Activated CD4-positive, alpha-beta memory T cell treated with anti-CD3 and anti-CD28 coated beads for 36 hours (primary cell): ENCODE measurements around the gene ORMDL3. TPM values are rescaled to one million over a fixed set of nuclear protein-coding genes. Genes with fewer than 3 reads are reported as not detected.

Experiments
- CTCF ChIA-PET: fragments of 350-600 bp; sonication (Branson Sonifier 250); formaldehyde crosslinking; loops from one replicate; lab custom pipeline; 2021; ENCODE audit warnings: antibody characterized with exemption, inconsistent platforms; lab: Charles Lee
- POLR2A ChIA-PET: fragments of 350-600 bp; sonication (Branson Sonifier 250); formaldehyde crosslinking; loops from one replicate; lab custom pipeline; 2021; ENCODE audit warnings: antibody characterized with exemption; lab: Charles Lee
- DNase-seq: peaks from one replicate; pipeline ENCODE4 v3.0.0-alpha.2; 2020
- H3K27ac Mint-ChIP-seq: one replicate; pipeline ENCODE4 v1.8.0; 2021; ENCODE audit warnings: mixed read lengths
- H3K27me3 Mint-ChIP-seq: one replicate; pipeline ENCODE4 v1.8.0; 2021; ENCODE audit warnings: mixed read lengths
- H3K36me3 Mint-ChIP-seq: one replicate; pipeline ENCODE4 v1.8.0; 2021; ENCODE audit warnings: mixed read lengths
- H3K4me1 Mint-ChIP-seq: one replicate; pipeline ENCODE4 v1.8.0; 2021; ENCODE audit warnings: low read depth, mixed read lengths
- H3K4me3 Mint-ChIP-seq: one replicate; pipeline ENCODE4 v1.8.0; 2021; ENCODE audit warnings: mild to moderate bottlenecking, mixed read lengths
- H3K9me3 Mint-ChIP-seq: one replicate; pipeline ENCODE4 v1.8.0; 2021; ENCODE audit warnings: mixed read lengths
- intact Hi-C: fragments of 100-400 bp; cut with micrococcal nuclease; formaldehyde crosslinking; loops from one replicate; pipeline ENCODE4 v1.15.1; 2023
- total RNA-seq, 2 experiments: library from RNA; stranded (reverse); gene quantifications; one replicate each; pipeline ENCODE4 v1.2.3, GENCODE V29; 2021

Gene ORMDL3
- total RNA-seq, 2 experiments from 2014 or later, result 53.7 to 58.3 TPM

DNA sequence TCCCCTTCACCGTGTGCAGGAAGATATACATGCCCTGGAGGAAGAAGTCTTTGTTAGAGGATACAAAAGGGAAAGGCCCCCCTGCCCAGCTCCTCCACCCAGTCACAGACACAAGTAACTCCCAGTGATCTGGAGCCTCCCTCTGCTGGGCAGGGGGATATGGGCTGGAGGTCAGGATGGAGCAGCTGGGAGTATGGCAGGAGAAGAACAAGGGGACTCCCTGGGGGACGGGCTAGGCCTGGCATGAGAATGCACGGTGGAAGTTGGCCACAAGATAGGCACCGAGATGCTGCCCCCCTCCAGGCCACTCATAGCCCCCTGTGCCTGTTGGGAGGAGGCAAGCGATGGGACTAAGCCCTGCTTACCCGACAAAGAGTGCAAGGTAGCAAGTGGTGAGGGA, 4.2 kb downstream of the ORMDL3 start:
- Mint-ChIP-seq H3K27me3 (no peaks in the 10 kb centered on the region), H3K27ac (peak overlapping the region; percentile 1), H3K4me3 (no peak overlapping the region), H3K9me3 (no peaks in the 10 kb centered on the region), H3K4me1 (peaks cover 77% of the 10 kb centered on the region), H3K36me3 (peaks cover 36% of the 10 kb centered on the region)
- ChIA-PET POLR2A (interaction anchor here (1.4 kb wide), 1 partner anchor 57 kb away, joined by 3 read pairs; the partner anchor contains the start of gene PSMD3), CTCF (no interaction called here)
- intact Hi-C loops, result loop anchor here (10.0 kb wide), 1 partner anchor 458 kb away; the partner anchor contains the start of gene CDK12
- DNase-seq, result no peak

DNA sequence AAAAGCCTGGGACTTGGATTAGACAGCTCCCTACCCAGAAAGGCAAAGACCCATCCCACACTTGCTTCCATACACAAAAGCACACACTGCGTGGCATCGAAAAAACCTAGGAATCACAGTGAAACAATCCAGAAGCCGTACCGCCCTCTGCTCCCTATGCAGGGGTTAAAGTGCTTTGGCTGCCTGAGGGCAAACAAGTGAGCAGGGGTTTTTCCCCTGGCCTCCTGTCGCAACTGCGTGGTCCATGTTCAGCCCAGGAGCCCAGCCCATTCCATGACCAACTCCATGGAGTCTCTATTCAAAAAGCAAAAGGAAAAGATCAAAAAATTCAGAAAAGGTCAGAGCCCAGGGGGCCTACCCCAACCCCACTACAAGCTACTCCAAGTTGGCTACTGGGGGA, 5.4 kb downstream of the ORMDL3 start:
- H3K4me1 Mint-ChIP-seq, result peaks cover 76% of the 10 kb centered on the region
- intact Hi-C loops, result loop anchor here (10.0 kb wide), 1 partner anchor 457 kb away; the partner anchor contains the start of gene CDK12
- no peaks in the 10 kb centered on the region for H3K27me3 Mint-ChIP-seq
- peak overlapping the region; percentile 87 for H3K27ac Mint-ChIP-seq
- CTCF ChIA-PET, result no interaction called here
- H3K9me3 Mint-ChIP-seq, result no peaks in the 10 kb centered on the region
- H3K4me3 Mint-ChIP-seq, result no peak overlapping the region
- peaks cover 36% of the 10 kb centered on the region for H3K36me3 Mint-ChIP-seq
- POLR2A ChIA-PET, result interaction anchor here (0.5 to 1.4 kb wide), 3 partner anchors 16 to 142 kb away, joined by 3 read pairs; partner anchors contain the start of gene PSMD3
- no peak for DNase-seq

DNA sequence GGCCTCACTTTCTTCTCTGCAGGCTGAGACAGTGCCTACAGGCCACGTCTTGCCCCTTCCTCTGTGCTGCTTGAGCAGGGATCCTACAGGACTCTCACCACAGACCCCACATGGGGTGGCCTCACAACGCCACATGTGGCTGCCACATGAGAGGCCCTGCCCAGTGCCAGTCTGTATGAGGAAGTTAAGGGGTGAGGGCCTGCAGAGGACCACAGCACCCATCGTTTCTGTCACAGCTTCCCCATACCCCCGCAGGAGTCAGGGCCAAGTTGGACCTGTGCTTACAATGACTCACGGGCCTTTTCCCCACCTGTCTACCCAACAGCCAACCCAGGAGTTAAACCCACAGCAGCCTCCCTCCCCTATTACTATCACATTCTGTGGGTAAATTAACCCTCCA, 6.1 kb downstream of the ORMDL3 start:
- no peaks in the 10 kb centered on the region for H3K9me3 Mint-ChIP-seq
- H3K4me1 Mint-ChIP-seq, result peaks cover 76% of the 10 kb centered on the region
- peaks cover 36% of the 10 kb centered on the region for H3K36me3 Mint-ChIP-seq
- no peaks in the 10 kb centered on the region for H3K27me3 Mint-ChIP-seq
- peak; percentile 55 for DNase-seq
- peak overlapping the region; percentile 23 for H3K4me3 Mint-ChIP-seq
- CTCF ChIA-PET, result no interaction called here
- peak overlapping the region; percentile 87 for H3K27ac Mint-ChIP-seq
- intact Hi-C loops, result loop anchor here (10.0 kb wide), 1 partner anchor 457 kb away; the partner anchor contains the start of gene CDK12
- POLR2A ChIA-PET, result interaction anchor here (0.8 kb wide), 1 partner anchor 17 kb away, joined by 3 read pairs; no protein-coding TSS in a partner anchor

DNA sequence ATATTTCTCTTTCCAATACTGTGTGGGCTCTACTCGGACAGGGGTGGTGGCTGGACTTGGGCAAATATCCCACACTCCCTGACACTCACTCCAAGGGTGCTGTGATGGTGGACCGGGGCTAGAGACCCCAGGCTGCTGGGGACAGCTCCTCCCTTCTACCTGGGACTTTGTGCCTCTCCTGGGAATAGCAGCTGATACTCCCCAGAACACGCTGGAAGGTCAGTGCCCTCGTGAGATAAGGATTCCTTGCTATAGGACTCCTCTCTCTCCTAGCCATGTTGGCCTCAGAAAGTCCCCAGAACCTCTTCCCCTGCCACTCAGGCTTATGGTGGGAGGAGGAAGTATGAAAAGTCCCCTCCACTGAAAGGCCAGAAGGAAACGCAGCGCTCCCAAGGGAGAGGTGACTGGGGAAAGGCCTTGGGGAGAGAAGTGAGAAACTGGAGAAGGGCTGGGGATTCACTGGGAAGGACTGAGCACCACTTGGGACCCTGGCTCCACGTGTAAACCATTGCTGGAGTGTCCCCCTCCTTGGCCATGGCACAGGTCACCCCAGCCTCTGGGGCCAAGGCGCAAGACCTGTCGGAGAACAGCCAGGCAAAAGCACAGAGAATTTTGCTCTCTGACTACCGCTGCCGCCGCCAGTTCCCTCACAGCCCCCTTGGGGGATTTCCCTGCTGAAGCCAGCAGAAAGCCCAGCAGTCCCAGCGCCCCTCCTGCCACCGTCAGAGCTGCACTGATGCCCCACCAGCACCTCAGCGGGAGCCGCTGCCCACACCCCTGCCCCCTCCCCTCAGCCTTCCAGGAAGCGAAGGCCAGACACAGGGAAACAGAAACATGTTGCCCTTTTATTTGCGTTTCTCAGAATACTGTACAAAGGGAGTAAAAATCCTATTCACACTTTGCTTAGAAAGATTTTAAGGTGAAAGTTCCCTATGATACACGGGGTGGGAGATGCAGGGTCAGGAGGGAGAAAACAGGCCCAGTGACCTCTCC, 6.9 kb downstream of the ORMDL3 start:
- intact Hi-C loops, result loop anchor here (10.0 kb wide), 1 partner anchor 456 kb away; the partner anchor contains the start of gene CDK12
- DNase-seq, result peak; percentile 80
- H3K4me1 Mint-ChIP-seq, result peaks cover 71% of the 10 kb centered on the region

DNA sequence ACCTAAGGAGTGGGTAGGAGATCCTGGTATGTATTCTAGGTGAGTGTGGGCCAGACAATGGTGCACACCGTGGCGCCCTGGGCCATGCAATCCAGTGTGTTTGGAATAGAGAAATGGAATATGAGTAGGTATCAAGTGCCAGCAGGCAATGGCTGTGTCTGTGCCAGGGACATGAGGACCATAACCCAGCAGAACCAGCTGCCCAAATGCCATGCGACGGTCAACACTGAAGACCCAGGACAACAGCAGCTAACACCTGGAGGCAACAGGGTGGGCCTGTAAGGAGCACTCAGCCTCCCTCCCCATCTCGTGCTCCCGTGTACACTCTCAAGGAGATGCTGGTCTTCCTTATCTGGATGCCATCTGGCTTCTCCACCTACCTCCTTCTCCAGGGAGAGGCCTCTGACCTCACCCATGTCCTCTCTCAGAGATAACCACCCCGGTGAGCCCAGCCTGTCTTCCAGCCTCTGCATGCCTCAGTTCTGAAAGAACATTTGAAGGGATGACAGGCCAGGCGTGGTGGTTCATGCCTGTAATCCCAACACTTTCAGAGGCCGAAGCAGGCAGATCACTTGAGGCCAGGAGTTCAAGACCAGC, 8.2 kb downstream of the ORMDL3 start:
- ChIA-PET POLR2A (interaction anchor here (0.6 to 1.1 kb wide), 2 partner anchors 8 to 9 kb away, joined by 4 read pairs; partner anchors contain the start of genes LRRC3C and ORMDL3), CTCF (no interaction called here)
- DNase-seq, result no peak
- intact Hi-C loops, result no loop called here
- Mint-ChIP-seq H3K4me1 (peaks cover 60% of the 10 kb centered on the region), H3K27me3 (no peaks in the 10 kb centered on the region), H3K4me3 (no peak overlapping the region), H3K27ac (peak overlapping the region; percentile 13), H3K36me3 (peaks cover 37% of the 10 kb centered on the region), H3K9me3 (no peaks in the 10 kb centered on the region)

More for the DNA sequence above, 6.9 kb downstream of the ORMDL3 start:
- Mint-ChIP-seq H3K27ac (peak overlapping the region; percentile 87), H3K4me3 (peak overlapping the region; percentile 23), H3K27me3 (no peaks in the 10 kb centered on the region), H3K9me3 (no peaks in the 10 kb centered on the region), H3K36me3 (peaks cover 36% of the 10 kb centered on the region)
- ChIA-PET POLR2A (no interaction called here), CTCF (no interaction called here)

DNA sequence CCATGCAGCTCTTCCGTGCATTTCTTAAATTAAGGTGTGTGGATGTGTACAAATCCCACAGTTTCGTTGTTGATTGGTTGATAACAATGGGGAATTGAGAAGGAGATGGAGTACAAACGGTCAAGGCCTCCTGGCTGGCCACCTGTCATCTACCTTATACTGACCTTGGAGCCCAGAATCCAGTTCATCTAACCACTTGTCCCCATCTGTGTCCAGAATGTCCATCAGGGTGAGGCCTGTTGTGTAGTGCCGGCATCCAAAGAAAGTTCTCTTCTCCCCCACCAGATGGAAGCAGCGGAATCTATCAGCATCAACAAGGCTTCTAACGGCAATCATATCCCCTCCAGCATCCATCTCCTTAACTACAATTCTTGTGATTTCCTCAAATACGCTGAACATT, 10.5 kb downstream of the ORMDL3 start:
- Mint-ChIP-seq H3K9me3 (no peaks in the 10 kb centered on the region), H3K27ac (no peak overlapping the region), H3K4me1 (peaks cover 44% of the 10 kb centered on the region), H3K27me3 (no peaks in the 10 kb centered on the region), H3K4me3 (no peak overlapping the region), H3K36me3 (peaks cover 28% of the 10 kb centered on the region)
- ChIA-PET POLR2A (no interaction called here), CTCF (no interaction called here)
- no peak for DNase-seq
- intact Hi-C loops, result no loop called here

DNA sequence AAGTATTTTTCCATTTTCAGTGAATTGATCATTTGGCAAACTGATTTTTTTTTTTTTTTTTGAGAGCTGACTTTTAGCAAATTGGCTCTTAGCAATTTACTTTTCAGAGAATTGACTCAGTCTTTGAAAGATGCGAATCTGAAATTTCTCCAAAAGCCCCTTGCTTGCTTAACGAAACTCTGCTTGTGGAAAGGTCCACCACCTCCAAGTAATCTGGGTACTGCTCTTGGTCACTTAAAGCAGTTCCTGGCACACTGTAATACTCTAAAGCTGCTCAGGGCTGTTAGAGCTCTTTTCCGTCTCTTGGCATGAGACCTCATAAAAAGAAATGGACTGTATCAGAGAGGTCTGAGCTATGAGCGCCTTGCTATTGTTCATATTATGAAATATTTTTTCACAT, 11.8 kb downstream of the ORMDL3 start:
- Mint-ChIP-seq H3K27ac (peak overlapping the region; percentile 11), H3K4me3 (no peak overlapping the region), H3K27me3 (no peaks in the 10 kb centered on the region), H3K9me3 (no peaks in the 10 kb centered on the region), H3K36me3 (peaks cover 29% of the 10 kb centered on the region), H3K4me1 (peaks cover 30% of the 10 kb centered on the region)
- ChIA-PET POLR2A (interaction anchor here (0.8 to 1.0 kb wide), 2 partner anchors 10 to 20 kb away, joined by 4 to 9 read pairs; no protein-coding TSS in a partner anchor), CTCF (interaction anchor here (1.0 to 1.3 kb wide), 2 partner anchors 10 to 294 kb away, joined by 3 to 4 read pairs; no protein-coding TSS in a partner anchor)
- DNase-seq, result no peak
- intact Hi-C loops, result no loop called here

DNA sequence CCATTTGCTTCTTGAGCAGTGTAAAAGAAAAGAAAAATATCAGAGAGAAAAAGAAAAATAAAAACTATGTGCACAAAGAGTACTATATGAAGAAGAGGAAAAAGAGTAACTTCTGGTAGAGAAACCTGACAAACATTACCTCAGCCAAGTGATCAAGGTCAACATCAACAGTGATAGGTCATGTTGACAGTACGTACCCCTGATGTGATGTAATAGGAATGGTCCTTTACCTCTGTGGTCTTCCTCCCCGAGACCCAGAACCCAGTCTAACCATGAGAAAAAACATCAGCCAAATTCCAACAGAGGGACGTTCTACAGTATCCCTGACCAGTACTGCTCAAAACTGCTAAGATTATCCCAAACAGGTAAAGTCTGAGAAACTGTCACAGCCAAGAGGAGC, 13.4 kb downstream of the ORMDL3 start:
- Mint-ChIP-seq H3K36me3 (peaks cover 26% of the 10 kb centered on the region), H3K27ac (no peak overlapping the region), H3K4me3 (no peak overlapping the region), H3K27me3 (no peaks in the 10 kb centered on the region), H3K9me3 (no peaks in the 10 kb centered on the region), H3K4me1 (peaks cover 19% of the 10 kb centered on the region)
- CTCF ChIA-PET, result no interaction called here
- no peak for DNase-seq
- intact Hi-C loops, result no loop called here
- POLR2A ChIA-PET, result no interaction called here

DNA sequence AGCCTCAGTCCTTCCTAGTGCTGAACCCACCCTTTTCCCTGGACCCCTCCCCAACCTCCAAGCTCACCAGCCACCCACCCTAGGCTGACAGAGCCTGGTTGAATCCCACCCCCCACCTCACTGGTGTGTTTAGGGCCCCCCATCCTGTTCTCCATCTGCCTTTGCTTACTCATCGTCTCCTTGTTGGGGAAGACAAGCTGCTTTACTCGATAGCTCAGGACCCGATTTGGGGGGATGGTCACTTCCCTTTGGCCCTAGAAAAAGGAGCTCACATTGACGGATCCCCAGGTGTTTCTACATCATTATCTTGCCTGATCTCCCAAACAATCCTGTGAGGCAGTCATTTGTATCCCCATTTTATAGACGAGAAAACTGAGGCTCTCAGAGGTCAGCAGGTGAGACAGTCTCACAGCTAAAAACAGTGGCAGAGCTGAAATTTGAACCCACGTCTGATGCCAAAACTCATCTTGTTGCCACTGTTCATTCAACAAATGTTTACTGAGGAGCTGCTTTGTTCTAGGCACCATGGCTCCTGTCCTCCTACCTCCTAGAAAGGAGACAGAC, 18.5 kb downstream of the ORMDL3 start:
- H3K36me3 Mint-ChIP-seq, result peaks cover 36% of the 10 kb centered on the region
- no peaks in the 10 kb centered on the region for H3K27me3 Mint-ChIP-seq
- H3K9me3 Mint-ChIP-seq, result no peaks in the 10 kb centered on the region
- H3K4me3 Mint-ChIP-seq, result no peak overlapping the region
- CTCF ChIA-PET, result no interaction called here
- POLR2A ChIA-PET, result interaction anchor here (0.8 to 1.0 kb wide), 2 partner anchors 13 to 15 kb away, joined by 3 read pairs; no protein-coding TSS in a partner anchor
- no peak for DNase-seq
- H3K27ac Mint-ChIP-seq, result no peak overlapping the region
- intact Hi-C loops, result no loop called here
- peaks cover 7% of the 10 kb centered on the region for H3K4me1 Mint-ChIP-seq

DNA sequence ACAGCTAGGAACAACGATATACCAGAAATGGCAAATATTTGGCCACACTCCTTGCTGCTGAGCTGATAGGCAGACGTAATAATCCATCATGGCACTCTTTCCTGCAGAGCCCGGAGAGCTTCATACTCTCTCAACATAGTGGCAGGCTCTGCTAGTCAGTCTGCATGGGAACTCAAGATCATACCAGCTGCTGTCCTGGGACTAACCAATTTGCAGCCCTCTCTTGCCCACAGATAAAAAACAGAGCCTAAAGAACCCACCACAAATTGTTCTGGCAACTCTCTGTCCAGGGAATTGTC, 22.5 kb downstream of the ORMDL3 start:
- peaks cover 23% of the 10 kb centered on the region for H3K36me3 Mint-ChIP-seq
- ChIA-PET POLR2A (no interaction called here), CTCF (interaction anchor here (1.1 to 1.3 kb wide), 2 partner anchors 10 to 32 kb away, joined by 3 read pairs; no protein-coding TSS in a partner anchor)
- H3K27me3 Mint-ChIP-seq, result no peaks in the 10 kb centered on the region
- H3K4me3 Mint-ChIP-seq, result no peak overlapping the region
- H3K4me1 Mint-ChIP-seq, result peaks cover 18% of the 10 kb centered on the region
- H3K27ac Mint-ChIP-seq, result no peak overlapping the region
- H3K9me3 Mint-ChIP-seq, result no peaks in the 10 kb centered on the region
- no peak for DNase-seq
- intact Hi-C loops, result no loop called here

DNA sequence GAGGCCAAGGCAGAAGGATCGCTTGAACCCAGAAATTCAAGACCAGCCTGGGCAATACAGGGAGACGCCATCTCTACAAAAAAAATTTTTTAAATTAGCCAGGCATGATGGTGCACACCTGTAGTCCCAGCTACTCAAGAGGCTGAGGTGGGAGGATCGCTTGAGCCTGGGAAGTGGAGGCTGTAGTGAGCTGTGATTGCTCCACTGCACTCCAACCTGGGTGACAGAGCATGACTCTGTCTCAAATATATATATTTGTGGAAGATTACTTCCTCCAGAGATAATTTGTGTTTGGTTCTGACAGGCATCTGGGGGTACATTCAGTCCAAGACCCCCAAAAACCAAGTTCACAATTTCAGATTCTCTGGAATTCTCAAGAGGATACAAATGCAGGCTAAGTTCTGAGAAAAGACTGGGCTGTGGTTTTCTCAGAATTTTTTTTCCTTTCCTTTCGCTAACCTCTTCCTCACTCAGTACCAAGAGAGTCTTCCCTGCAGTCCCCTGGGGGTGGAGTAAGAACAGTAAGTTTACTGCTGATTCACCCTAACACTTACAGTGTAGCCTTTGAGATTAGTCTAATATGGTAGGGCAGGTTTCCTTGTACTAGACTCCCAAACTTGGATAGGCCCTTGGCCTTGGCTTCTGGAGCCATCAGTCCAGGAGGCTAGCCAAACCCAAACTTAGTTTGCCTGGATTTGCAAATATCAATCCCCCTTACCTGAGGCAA, 24.1 kb downstream of the ORMDL3 start:
- Mint-ChIP-seq H3K27me3 (no peaks in the 10 kb centered on the region), H3K27ac (peak overlapping the region; percentile 54), H3K9me3 (no peaks in the 10 kb centered on the region), H3K4me1 (peaks cover 18% of the 10 kb centered on the region), H3K36me3 (peaks cover 15% of the 10 kb centered on the region), H3K4me3 (no peak overlapping the region)
- no peak for DNase-seq
- ChIA-PET POLR2A (no interaction called here), CTCF (interaction anchor here (1.2 kb wide), 1 partner anchor 77 kb away, joined by 3 read pairs; the partner anchor contains the start of gene PSMD3)
- intact Hi-C loops, result no loop called here
